Measurements from ENCODE around the gene FAM53B.

FAM53B gene

GRCh38 chr10:124578231-124579010 lies 165.8 kb downstream of the FAM53B start:
- no peak for DNase-seq (ENCODE audit: low spot score)

- no peak for DNase-seq (ENCODE audit: low spot score)
Observed at GRCh38 chr10:124577651-124578050, 166.5 kb downstream of the FAM53B start.

DNA sequence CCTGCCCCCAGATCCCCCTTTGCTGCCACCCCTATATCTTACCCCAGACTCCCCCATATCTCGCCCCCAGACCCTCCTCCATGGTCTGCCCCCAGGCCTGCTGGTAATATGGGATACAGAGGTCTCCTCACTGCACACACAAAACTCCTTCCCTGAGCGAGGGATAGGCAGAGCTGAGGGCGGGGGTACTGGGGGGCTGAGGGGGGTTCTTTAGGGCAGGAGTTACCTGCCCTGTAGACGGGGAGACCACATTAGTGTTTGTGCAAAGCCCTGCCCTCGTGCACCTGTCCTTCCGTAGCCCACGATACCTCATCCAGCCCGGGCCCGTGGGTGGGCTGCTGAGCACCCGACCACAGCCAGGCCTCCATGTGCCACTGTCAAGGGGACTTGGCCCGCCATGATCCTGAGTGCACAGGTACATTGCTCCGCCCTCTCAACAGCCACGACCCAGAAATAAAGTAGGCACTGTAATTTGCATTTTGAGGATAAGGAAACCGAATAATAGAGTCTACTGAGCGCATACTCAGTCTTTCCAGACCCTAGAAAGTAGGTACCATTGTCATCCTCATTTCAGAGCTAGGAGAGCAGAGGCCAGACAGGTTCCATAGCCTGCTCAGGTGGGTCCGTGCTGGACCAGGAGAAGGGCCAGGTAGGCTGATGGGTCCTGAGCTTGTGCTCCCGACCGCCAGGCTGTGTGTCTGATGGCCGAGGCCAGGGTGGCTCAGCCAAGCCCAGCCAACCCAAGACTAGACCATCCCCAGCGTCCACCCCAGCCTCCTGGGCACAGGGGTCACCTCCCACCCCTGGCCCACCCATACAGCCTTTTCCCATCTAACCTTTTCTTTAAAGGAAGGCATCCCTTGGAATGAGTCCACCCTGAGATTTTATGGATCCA lies 167.4 kb downstream of the FAM53B start:
- DNase-seq (ENCODE audit: low spot score) = no peak

- DNase-seq (ENCODE audit: low spot score) = no peak
Observed at GRCh38 chr10:124575107-124576035, 168.8 kb downstream of the FAM53B start.

- no peak for DNase-seq (ENCODE audit: low spot score)
Observed at GRCh38 chr10:124574456-124575070, 169.6 kb downstream of the FAM53B start.

- no peak for DNase-seq (ENCODE audit: low spot score)
Observed at GRCh38 chr10:124573726-124574455, 170.3 kb downstream of the FAM53B start.

- no peak for DNase-seq (ENCODE audit: low spot score)
Observed at GRCh38 chr10:124572751-124573150, 171.4 kb downstream of the FAM53B start.

- no peak for DNase-seq (ENCODE audit: low spot score)
Observed at GRCh38 chr10:124570646-124571045, 173.5 kb downstream of the FAM53B start.

DNA sequence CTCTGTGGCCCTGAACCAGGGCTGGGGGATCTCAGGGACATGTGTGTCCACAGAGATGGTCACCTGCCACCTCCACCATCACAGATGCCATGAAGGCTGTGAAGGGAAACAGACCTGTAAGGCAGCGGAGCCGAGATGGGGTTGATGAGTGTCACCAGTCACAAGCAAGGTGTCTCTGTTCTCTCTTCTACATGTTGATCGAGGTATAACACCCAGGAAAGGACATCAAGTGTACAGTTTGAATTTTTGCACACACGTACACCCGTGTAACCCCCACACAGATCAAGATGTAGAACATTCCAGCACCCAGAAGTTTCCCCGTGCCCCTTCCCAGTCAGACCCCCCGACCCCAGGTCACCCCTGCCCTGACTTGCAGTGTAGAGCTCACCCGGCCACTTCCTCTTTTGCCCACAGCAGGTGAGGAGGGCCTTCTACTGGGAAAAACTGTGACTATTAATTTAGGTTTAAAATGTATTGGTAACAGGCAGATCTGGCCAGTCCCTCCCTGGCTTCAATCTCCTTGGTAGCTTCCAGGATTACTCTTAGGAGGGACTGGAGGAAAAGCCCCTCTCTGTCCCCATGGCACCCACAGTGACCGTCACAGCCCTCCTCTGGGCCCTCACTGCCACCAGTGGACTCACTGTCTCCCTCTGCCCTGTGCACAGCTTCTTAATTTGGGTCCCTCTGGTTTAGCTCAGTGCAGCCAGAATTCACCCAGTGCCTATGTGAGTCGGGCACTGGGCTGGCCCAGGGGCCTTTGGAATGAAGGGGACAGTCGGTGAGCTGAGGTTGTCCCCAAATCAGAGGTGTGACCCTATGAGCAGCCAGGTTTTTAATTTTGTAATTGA lies 174.3 kb downstream of the FAM53B start:
- DNase-seq (ENCODE audit: low spot score) = no peak
